ENCODE results near the gene TRIP4. TPM values are rescaled to one million over a fixed set of nuclear protein-coding genes. Genes with fewer than 3 reads are reported as not detected.

The TRIP4 gene
- total and polyA plus RNA-seq, 2 of the 8 experiments (the other 6 are each of a cell fraction or from before 2014, with no cell fraction given), result 6.2 to 18.9 TPM

DNA sequence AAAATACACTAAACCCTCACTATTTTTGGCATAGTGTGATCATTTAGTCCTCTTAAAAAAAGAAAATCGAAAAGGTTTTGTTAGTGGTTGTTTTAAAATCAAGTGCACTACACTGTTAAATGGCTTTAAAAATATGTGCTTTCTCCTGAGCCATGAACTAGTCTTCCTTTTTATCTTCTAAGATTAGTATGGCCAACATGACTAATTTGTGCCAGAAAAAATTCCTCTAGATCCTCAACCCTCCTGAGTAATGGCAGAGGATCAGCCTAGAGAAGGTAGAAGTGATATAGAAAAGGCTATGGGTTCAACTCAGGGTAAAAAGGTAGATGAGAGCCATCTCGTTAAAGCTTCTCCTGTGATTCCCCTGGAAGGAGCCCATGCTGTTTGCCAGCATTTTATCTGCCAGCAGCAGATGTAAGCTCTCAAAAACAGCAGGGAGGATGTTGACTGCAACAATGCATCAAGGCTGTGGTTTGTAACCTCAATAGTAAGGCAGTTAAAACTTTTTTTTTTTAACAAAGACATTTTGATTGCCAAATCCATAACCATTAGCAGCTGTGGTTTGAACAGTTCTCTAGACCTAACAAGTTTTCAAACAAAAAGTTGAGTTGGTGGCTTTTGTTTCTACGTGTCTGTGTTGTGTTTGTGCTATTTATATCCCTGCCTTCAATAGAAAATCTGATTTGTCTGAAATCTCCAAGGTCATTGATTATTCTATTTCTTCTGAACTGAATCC, 42.5 kb downstream of the TRIP4 start (continued):
- peak in 1 of 2 experiments; percentile 87; a peak in 1 of 3 replicates for TF ChIP-seq EP300 (IDR thresholded peaks at IDR 0.05; ENCODE audit: borderline replicate concordance in 1 of 2, low read depth in 2 of 2, low read length in 2 of 2)
- TF ChIP-seq HDAC2 (IDR thresholded peaks at IDR 0.05; ENCODE audit: borderline replicate concordance in 1 of 2, low read depth in 2 of 2, low read length in 2 of 2), result no peak; a peak in 1 of 4 replicates
- TF ChIP-seq EZH2 (IDR thresholded peaks at IDR 0.05; ENCODE audit: low read depth, low read length, severe bottlenecking), result no peak
- no peak for TF ChIP-seq KDM1A (IDR thresholded peaks at IDR 0.05; ENCODE audit: borderline replicate concordance, low read length)
- no peak for TF ChIP-seq TAF7 (optimal IDR thresholded peaks at IDR 0.05; ENCODE audit: borderline replicate concordance, low read depth, low read length)
- TF ChIP-seq SAP30 (IDR thresholded peaks at IDR 0.05; ENCODE audit: insufficient read depth, insufficient replicate concordance, low read length), result no peak
- no peak for TF ChIP-seq TAF1 (IDR thresholded peaks at IDR 0.05; ENCODE audit: low read depth, low read length)
- TF ChIP-seq SP1 (IDR thresholded peaks at IDR 0.05; ENCODE audit: low read depth, low read length), result 0 out of 2 replicates have a peak, but pooled peaks have one; percentile 71
- TF ChIP-seq POLR2A (IDR thresholded peaks at IDR 0.05; ENCODE audit: control extremely low read depth in 1 of 2, low read depth in 2 of 2, low read length in 2 of 2), result no peak
- no peak for TF ChIP-seq CTBP2 (IDR thresholded peaks at IDR 0.05; ENCODE audit: borderline replicate concordance, insufficient read depth, insufficient read length, low read length)
- TF ChIP-seq, protein P1, sequence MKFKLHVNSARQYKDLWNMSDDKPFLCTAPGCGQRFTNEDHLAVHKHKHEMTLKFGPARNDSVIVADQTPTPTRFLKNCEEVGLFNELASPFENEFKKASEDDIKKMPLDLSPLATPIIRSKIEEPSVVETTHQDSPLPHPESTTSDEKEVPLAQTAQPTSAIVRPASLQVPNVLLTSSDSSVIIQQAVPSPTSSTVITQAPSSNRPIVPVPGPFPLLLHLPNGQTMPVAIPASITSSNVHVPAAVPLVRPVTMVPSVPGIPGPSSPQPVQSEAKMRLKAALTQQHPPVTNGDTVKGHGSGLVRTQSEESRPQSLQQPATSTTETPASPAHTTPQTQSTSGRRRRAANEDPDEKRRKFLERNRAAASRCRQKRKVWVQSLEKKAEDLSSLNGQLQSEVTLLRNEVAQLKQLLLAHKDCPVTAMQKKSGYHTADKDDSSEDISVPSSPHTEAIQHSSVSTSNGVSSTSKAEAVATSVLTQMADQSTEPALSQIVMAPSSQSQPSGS (IDR thresholded peaks at IDR 0.05; ENCODE audit: low read length), result no peak
- TF ChIP-seq EGR1 (IDR thresholded peaks at IDR 0.05; ENCODE audit: borderline replicate concordance, low read depth, low read length), result no peak
- no peak for TF ChIP-seq CBX8 (IDR thresholded peaks at IDR 0.05; ENCODE audit: borderline replicate concordance, low read depth, low read length)
- TF ChIP-seq SUZ12 (IDR thresholded peaks at IDR 0.05; ENCODE audit: low read length), result no peak
- TF ChIP-seq NANOG (IDR thresholded peaks at IDR 0.05; ENCODE audit: insufficient read depth, low read depth, low read length, poor library complexity, severe bottlenecking), result peak; percentile 99
- no peak for TF ChIP-seq JUN (IDR thresholded peaks at IDR 0.05; ENCODE audit: low read depth, low read length)
- no peak for TF ChIP-seq RNF2 (IDR thresholded peaks at IDR 0.05; ENCODE audit: borderline replicate concordance, low read depth, low read length, missing control alignments, poor library complexity, severe bottlenecking)
- TF ChIP-seq CHD2 (IDR thresholded peaks at IDR 0.05; ENCODE audit: low read length), result no peak
- TF ChIP-seq SRF (IDR thresholded peaks at IDR 0.05; ENCODE audit: low read depth, low read length), result no peak
- TF ChIP-seq, protein P2, sequence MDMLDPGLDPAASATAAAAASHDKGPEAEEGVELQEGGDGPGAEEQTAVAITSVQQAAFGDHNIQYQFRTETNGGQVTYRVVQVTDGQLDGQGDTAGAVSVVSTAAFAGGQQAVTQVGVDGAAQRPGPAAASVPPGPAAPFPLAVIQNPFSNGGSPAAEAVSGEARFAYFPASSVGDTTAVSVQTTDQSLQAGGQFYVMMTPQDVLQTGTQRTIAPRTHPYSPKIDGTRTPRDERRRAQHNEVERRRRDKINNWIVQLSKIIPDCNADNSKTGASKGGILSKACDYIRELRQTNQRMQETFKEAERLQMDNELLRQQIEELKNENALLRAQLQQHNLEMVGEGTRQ (IDR thresholded peaks at IDR 0.05; ENCODE audit: low read length), result no peak
